PFSK-1 (cell line): ENCODE data around the gene FRMPD4.

Experiments
- POLR2AphosphoS5 ChIP-seq: IDR thresholded peaks from 2 replicates; pipeline ENCODE4 v1.6.1; 2012; ENCODE audit warnings: low read depth, mild to moderate bottlenecking, control low read depth, low read length, moderate library complexity
- TAF1 ChIP-seq: IDR thresholded peaks from 2 replicates; pipeline ENCODE4 v1.6.1; 2012; ENCODE audit warnings: low read length, control low read depth, borderline replicate concordance; ENCODE audit not compliant: insufficient read depth

- no peak for TF ChIP-seq POLR2AphosphoS5
- TF ChIP-seq TAF1 = no peak
Observed at GRCh38 chrX:12463052-12463451, 324.8 kb downstream of the FRMPD4 start.
